WTC11 (cell line): ENCODE measurements around the gene ADAMTSL4. TPM values are rescaled to one million over a fixed set of nuclear protein-coding genes. Genes with fewer than 3 reads are reported as not detected.
A peak's percentile ranks its signal among the peaks of the same experiment; 100 is the strongest.
"Not testable (repeated sequence)": the region's sequence is repeated elsewhere in the genome, so short reads cannot be mapped to it uniquely, and the experiment has no call there.

Source experiments
- ATAC-seq: fragments of 200-7000 bp; cut with Tn5 transposase; 2 replicates; pipeline ENCODE4 v1.10.0; 2021; ENCODE audit warnings: mild to moderate bottlenecking, moderate library complexity
- CTCF ChIA-PET: fragments of 300-600 bp; sonication (Branson Sonifier 250); formaldehyde crosslinking; loops from one replicate; lab custom pipeline; 2021; ENCODE audit warnings: antibody characterized with exemption; lab: Charles Lee
- POLR2A ChIA-PET: fragments of 350-600 bp; sonication (Branson Sonifier 250); formaldehyde crosslinking; loops from one replicate; lab custom pipeline; 2021; ENCODE audit warnings: antibody characterized with exemption; lab: Charles Lee
- DNase-seq: peaks from one replicate; pipeline ENCODE4 v3.0.0; 2021; ENCODE audit warnings: low spot score
- H3K27ac Mint-ChIP-seq: 2 replicates; pipeline ENCODE4 v1.8.0; 2021; ENCODE audit warnings: mixed read lengths
- H3K27me3 Mint-ChIP-seq: 2 replicates; pipeline ENCODE4 v1.8.0; 2021; ENCODE audit warnings: low read depth, mild to moderate bottlenecking, moderate library complexity, mixed read lengths
- H3K36me3 Mint-ChIP-seq: 2 replicates; pipeline ENCODE4 v1.8.0; 2021; ENCODE audit warnings: mixed read lengths
- H3K4me1 Mint-ChIP-seq: 2 replicates; pipeline ENCODE4 v1.8.0; 2022; ENCODE audit warnings: mixed read lengths
- H3K4me3 Mint-ChIP-seq: 2 replicates; pipeline ENCODE4 v1.8.0; 2021; ENCODE audit warnings: mild to moderate bottlenecking, moderate library complexity, mixed read lengths
- H3K9me3 Mint-ChIP-seq: 2 replicates; pipeline ENCODE4 v1.8.0; 2021; ENCODE audit warnings: mixed read lengths
- AFF4 ChIP-seq: sonication (generic); formaldehyde crosslinking; IDR thresholded peaks from 2 replicates; pipeline ENCODE4 v1.8.1; 2023; ENCODE audit warnings: mild to moderate bottlenecking, missing genetic modification reagents, borderline replicate concordance
- AR ChIP-seq: fragments of 250-450 bp; sonication (Bioruptor Pico); IDR thresholded peaks from 2 replicates; pipeline ENCODE4 v1.9.0; 2021; ENCODE audit warnings: mild to moderate bottlenecking
- E2F4 ChIP-seq: sonication (generic); formaldehyde crosslinking; IDR thresholded peaks from 2 replicates; pipeline ENCODE4 v1.8.1; 2022; ENCODE audit warnings: low read depth, mild to moderate bottlenecking, moderate library complexity, missing genetic modification reagents, borderline replicate concordance
- EMX1 ChIP-seq: fragments of 250-450 bp; sonication (Bioruptor Pico); IDR thresholded peaks from 2 replicates; pipeline ENCODE4 v1.8.0; 2021; ENCODE audit warnings: mild to moderate bottlenecking
- NFATC4 ChIP-seq: fragments of 250-450 bp; sonication (Bioruptor Pico); IDR thresholded peaks from 2 replicates; pipeline ENCODE4 v1.9.0; 2021; ENCODE audit warnings: mild to moderate bottlenecking
- NR2C2 ChIP-seq: sonication (generic); formaldehyde crosslinking; IDR thresholded peaks from 2 replicates; pipeline ENCODE4 v1.8.0; 2022; ENCODE audit warnings: mild to moderate bottlenecking, missing genetic modification reagents
- OVOL2 ChIP-seq: fragments of 250-450 bp; sonication (Bioruptor Pico); IDR thresholded peaks from 2 replicates; pipeline ENCODE4 v1.9.0; 2021; ENCODE audit warnings: mild to moderate bottlenecking, borderline replicate concordance
- PRRX2 ChIP-seq: fragments of 250-450 bp; sonication (Bioruptor Pico); IDR thresholded peaks from 2 replicates; pipeline ENCODE4 v1.8.0; 2021; ENCODE audit warnings: mild to moderate bottlenecking
- ZNF317 ChIP-seq: sonication (generic); formaldehyde crosslinking; IDR thresholded peaks from 2 replicates; pipeline ENCODE4 v1.8.1; 2023; ENCODE audit warnings: low read depth, mild to moderate bottlenecking, moderate library complexity, missing genetic modification reagents, borderline replicate concordance
- ZNF416 ChIP-seq: fragments of 250-450 bp; sonication (Bioruptor Pico); IDR thresholded peaks from 2 replicates; pipeline ENCODE4 v1.9.0; 2021; ENCODE audit warnings: mild to moderate bottlenecking, inconsistent platforms
- ZNF671 ChIP-seq: fragments of 250-450 bp; sonication (Bioruptor Pico); IDR thresholded peaks from 2 replicates; pipeline ENCODE4 v1.8.0; 2021; ENCODE audit warnings: mild to moderate bottlenecking
- total RNA-seq: library from RNA; stranded (reverse); gene quantifications from 3 replicates; pipeline ENCODE4 v1.2.3, GENCODE V29; 2021
- TF ChIP-seq, protein P1 (sequence below): fragments of 250-450 bp; sonication (Bioruptor Pico); IDR thresholded peaks from 2 replicates; pipeline ENCODE4 v1.8.0; 2021; ENCODE audit warnings: mild to moderate bottlenecking
- TF ChIP-seq, protein P2 (sequence below): sonication (generic); formaldehyde crosslinking; IDR thresholded peaks from 2 replicates; pipeline ENCODE4 v1.8.0; 2022; ENCODE audit warnings: missing genetic modification reagents
- TF ChIP-seq, protein P3 (sequence below): sonication (generic); formaldehyde crosslinking; IDR thresholded peaks from 2 replicates; pipeline ENCODE4 v1.8.1; 2022; ENCODE audit warnings: mild to moderate bottlenecking, missing genetic modification reagents, moderate library complexity, borderline replicate concordance

The ADAMTSL4 gene
- total RNA-seq, 1 experiment from 2014 or later, result 6.6 TPM

GRCh38 chr1:150572918-150573647 lies 23.9 kb downstream of the ADAMTSL4 start (continued):
- TF ChIP-seq, protein P1, sequence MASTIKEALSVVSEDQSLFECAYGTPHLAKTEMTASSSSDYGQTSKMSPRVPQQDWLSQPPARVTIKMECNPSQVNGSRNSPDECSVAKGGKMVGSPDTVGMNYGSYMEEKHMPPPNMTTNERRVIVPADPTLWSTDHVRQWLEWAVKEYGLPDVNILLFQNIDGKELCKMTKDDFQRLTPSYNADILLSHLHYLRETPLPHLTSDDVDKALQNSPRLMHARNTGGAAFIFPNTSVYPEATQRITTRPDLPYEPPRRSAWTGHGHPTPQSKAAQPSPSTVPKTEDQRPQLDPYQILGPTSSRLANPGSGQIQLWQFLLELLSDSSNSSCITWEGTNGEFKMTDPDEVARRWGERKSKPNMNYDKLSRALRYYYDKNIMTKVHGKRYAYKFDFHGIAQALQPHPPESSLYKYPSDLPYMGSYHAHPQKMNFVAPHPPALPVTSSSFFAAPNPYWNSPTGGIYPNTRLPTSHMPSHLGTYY (CRISPR knock-in tag), result peak; percentile 16; the same call in 1 of the 2 replicates
- TF ChIP-seq E2F4, result no peak

GRCh38 chr1:150573648-150574071 lies 24.5 kb downstream of the ADAMTSL4 start:
- H3K27me3 Mint-ChIP-seq, DNase-seq, H3K9me3 Mint-ChIP-seq, ATAC-seq: not testable (repeated sequence)
- Mint-ChIP-seq H3K36me3 (peaks cover 73% of the 10 kb centered on the region), H3K27ac (peak overlapping the region; percentile 97), H3K4me1 (peaks cover 70% of the 10 kb centered on the region), H3K4me3 (peak overlapping the region; percentile 46)
- POLR2A ChIA-PET, result interaction anchor here (0.9 to 9.4 kb wide), 2 partner anchors 10 to 56 kb away, joined by 7 to 188 read pairs; partner anchors contain the start of gene ENSA
- CTCF ChIA-PET, result interaction anchor here (0.9 to 7.2 kb wide), 2 partner anchors 13 to 36 kb away, joined by 3 to 68 read pairs; no protein-coding TSS in a partner anchor
- peak; percentile 47; the same call in 1 of the 2 replicates for TF ChIP-seq AR

- ATAC-seq (no peak), DNase-seq (no peak)
- H3K9me3 Mint-ChIP-seq, result no peaks in the 10 kb centered on the region
- ChIA-PET POLR2A (interaction anchor here (0.6 to 9.4 kb wide), 2 partner anchors 11 to 31 kb away, joined by 3 to 188 read pairs; no protein-coding TSS in a partner anchor), CTCF (interaction anchor here (1.0 to 7.2 kb wide), 3 partner anchors 13 to 42 kb away, joined by 3 to 68 read pairs (median 5); no protein-coding TSS in a partner anchor)
- H3K27me3 Mint-ChIP-seq, result no peaks in the 10 kb centered on the region; the same call in 1 of the 2 replicates
- H3K4me3 Mint-ChIP-seq, result peak overlapping the region; percentile 92
- H3K36me3 Mint-ChIP-seq, result peaks cover 76% of the 10 kb centered on the region
- peaks cover 62% of the 10 kb centered on the region for H3K4me1 Mint-ChIP-seq
- H3K27ac Mint-ChIP-seq, result peak overlapping the region; percentile 97
- TF ChIP-seq OVOL2 (CRISPR knock-in tag) (no peak), ZNF671 (CRISPR knock-in tag) (0 out of 2 replicates have a peak, but pooled peaks have one; percentile 54), NFATC4 (CRISPR knock-in tag) (peak; percentile 70; the same call in 1 of the 2 replicates), AFF4 (CRISPR knock-in tag) (no peak), NR2C2 (CRISPR knock-in tag) (no peak), EMX1 (CRISPR knock-in tag) (peak; percentile 44; the same call in 1 of the 2 replicates), ZNF416 (CRISPR knock-in tag) (0 out of 2 replicates have a peak, but pooled peaks have one; percentile 44), PRRX2 (CRISPR knock-in tag) (0 out of 2 replicates have a peak, but pooled peaks have one; percentile 73), ZNF317 (CRISPR knock-in tag) (no peak)
- TF ChIP-seq, protein P2, sequence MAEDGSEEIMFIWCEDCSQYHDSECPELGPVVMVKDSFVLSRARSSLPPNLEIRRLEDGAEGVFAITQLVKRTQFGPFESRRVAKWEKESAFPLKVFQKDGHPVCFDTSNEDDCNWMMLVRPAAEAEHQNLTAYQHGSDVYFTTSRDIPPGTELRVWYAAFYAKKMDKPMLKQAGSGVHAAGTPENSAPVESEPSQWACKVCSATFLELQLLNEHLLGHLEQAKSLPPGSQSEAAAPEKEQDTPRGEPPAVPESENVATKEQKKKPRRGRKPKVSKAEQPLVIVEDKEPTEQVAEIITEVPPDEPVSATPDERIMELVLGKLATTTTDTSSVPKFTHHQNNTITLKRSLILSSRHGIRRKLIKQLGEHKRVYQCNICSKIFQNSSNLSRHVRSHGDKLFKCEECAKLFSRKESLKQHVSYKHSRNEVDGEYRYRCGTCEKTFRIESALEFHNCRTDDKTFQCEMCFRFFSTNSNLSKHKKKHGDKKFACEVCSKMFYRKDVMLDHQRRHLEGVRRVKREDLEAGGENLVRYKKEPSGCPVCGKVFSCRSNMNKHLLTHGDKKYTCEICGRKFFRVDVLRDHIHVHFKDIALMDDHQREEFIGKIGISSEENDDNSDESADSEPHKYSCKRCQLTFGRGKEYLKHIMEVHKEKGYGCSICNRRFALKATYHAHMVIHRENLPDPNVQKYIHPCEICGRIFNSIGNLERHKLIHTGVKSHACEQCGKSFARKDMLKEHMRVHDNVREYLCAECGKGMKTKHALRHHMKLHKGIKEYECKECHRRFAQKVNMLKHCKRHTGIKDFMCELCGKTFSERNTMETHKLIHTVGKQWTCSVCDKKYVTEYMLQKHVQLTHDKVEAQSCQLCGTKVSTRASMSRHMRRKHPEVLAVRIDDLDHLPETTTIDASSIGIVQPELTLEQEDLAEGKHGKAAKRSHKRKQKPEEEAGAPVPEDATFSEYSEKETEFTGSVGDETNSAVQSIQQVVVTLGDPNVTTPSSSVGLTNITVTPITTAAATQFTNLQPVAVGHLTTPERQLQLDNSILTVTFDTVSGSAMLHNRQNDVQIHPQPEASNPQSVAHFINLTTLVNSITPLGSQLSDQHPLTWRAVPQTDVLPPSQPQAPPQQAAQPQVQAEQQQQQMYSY, result no peak
- TF ChIP-seq, protein P3, sequence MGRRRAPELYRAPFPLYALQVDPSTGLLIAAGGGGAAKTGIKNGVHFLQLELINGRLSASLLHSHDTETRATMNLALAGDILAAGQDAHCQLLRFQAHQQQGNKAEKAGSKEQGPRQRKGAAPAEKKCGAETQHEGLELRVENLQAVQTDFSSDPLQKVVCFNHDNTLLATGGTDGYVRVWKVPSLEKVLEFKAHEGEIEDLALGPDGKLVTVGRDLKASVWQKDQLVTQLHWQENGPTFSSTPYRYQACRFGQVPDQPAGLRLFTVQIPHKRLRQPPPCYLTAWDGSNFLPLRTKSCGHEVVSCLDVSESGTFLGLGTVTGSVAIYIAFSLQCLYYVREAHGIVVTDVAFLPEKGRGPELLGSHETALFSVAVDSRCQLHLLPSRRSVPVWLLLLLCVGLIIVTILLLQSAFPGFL (CRISPR knock-in tag), result no peak
Observed at GRCh38 chr1:150574260-150575071, 25.3 kb downstream of the ADAMTSL4 start.
